HG03442 (cell line): Measurements from ENCODE around the gene KLK14.

Source experiments
- ATAC-seq: cut with Tn5 transposase; IDR thresholded peaks from one replicate; pipeline ENCODE4 v1.9.1; 2021; ENCODE audit warnings: mild to moderate bottlenecking, moderate library complexity; ENCODE audit not compliant: unreplicated experiment

The KLK14 gene

GRCh38 chr19:51108805-51109146 lies 26.1 kb upstream of the KLK14 start:
- peak; percentile 23 for ATAC-seq

- ATAC-seq: peak; percentile 92
Observed at GRCh38 chr19:51108066-51108804, 25.5 kb upstream of the KLK14 start, which contains the start of gene CTU1. Gene CTU1, minus strand, starts transcription at chr19:51108409. Its CDS starts 3,840 bp downstream, at chr19:51104569.

GRCh38 chr19:51107406-51108065 lies 24.8 kb upstream of the KLK14 start:
- ATAC-seq: no peak

DNA sequence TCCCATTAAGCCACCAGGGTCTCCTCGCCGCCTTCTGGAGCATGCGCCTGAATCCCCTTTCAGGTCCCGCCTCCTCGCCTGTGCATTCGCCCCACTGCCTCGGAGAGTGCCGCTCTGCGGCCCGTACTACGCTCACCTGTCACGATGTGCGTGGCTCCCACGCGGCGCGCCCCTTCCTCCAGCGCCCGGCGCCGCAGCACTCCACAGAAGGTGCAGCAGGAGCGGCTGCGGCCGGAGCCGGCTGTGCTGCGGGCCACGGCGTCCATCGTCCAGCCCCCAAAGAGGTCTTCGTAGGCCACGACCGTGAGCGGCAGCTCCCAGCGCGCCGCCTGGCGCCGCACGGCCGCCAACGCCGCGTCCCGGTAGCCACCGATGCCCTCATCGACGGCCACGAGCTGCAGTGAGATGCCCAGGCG lies 21.2 kb upstream of the KLK14 start:
- no peak for ATAC-seq

GRCh38 chr19:51102991-51103390 lies 20.3 kb upstream of the KLK14 start:
- no peak for ATAC-seq

- no peak for ATAC-seq
Observed at GRCh38 chr19:51101171-51101865, 18.6 kb upstream of the KLK14 start.

DNA sequence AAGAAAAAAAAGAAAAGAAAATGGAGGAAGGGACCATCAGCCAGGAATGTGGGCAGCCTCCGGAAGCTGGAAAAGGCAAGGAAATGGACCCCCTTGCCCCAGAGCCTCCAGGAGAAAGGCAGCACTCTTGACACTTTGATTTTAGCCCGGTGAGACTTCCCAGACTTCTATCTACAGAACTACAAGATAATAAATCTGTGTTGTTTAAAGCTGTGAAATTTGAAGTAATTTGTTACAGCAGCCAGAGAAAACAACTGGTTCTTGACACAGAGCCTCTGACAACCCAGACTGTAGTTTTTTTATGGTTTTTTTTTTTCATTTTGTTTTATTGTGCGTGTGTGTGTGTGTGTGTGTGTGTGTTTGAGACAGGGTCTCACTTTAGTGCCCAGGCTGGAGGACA lies 17.9 kb upstream of the KLK14 start:
- ATAC-seq: no peak

GRCh38 chr19:51099047-51099382 lies 16.3 kb upstream of the KLK14 start:
- ATAC-seq: no peak

GRCh38 chr19:51098365-51099046 lies 15.8 kb upstream of the KLK14 start:
- no peak for ATAC-seq

- ATAC-seq: no peak
Observed at GRCh38 chr19:51097796-51098195, 15.1 kb upstream of the KLK14 start.

- ATAC-seq: no peak
Observed at GRCh38 chr19:51097166-51097738, 14.6 kb upstream of the KLK14 start.

GRCh38 chr19:51096473-51097165 lies 13.9 kb upstream of the KLK14 start:
- ATAC-seq: no peak

- no peak for ATAC-seq
Observed at GRCh38 chr19:51094696-51095279, 12.1 kb upstream of the KLK14 start.

GRCh38 chr19:51093510-51094345 lies 11.0 kb upstream of the KLK14 start:
- no peak for ATAC-seq

GRCh38 chr19:51093101-51093500 lies 10.4 kb upstream of the KLK14 start:
- ATAC-seq: no peak

GRCh38 chr19:51091895-51092873 lies 9.5 kb upstream of the KLK14 start:
- no peak for ATAC-seq

- no peak for ATAC-seq
Observed at GRCh38 chr19:51091126-51091525, 8.4 kb upstream of the KLK14 start.

DNA sequence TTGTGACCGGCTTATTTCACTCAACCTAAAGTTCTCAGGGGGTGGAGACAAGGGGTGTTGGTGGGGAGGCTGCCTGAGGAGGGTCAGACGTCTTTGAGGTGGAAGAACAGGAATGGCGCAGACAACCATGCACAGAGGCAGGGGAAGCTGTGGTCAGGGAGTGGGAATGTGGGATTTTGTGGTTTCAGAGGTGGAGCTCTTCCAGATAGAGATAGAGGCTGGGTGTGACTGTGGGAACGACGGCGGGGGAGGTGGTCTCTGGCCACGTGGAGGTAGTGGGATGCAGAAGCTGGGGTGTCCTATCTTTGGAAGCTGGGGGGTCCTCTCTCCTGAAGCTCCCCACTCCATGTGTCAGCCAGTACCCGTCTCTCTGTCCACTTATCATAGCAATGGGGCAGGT lies 7.8 kb upstream of the KLK14 start:
- ATAC-seq: no peak
